SIG-M5 treated with dmso at 0.1 percent for 504 hours (cell line): Measurements from ENCODE around the gene EN2.
"Not testable (repeated sequence)": the region's sequence is repeated elsewhere in the genome, so short reads cannot be mapped to it uniquely, and the experiment has no call there.

Experiments
- DNase-seq: peaks from one replicate; lab custom pipeline; 2025; ENCODE audit not compliant: unreplicated experiment; lab: John Stamatoyannopoulos, UW

The EN2 gene

GRCh38 chr7:155425887-155426286 is 32.0 kb upstream of the EN2 start:
- no peak for DNase-seq

GRCh38 chr7:155426543-155427410 is 31.2 kb upstream of the EN2 start:
- no peak for DNase-seq

- DNase-seq: no peak
Measured at GRCh38 chr7:155427411-155428038, 30.4 kb upstream of the EN2 start.

GRCh38 chr7:155428171-155428834 is 29.6 kb upstream of the EN2 start:
- no peak for DNase-seq

GRCh38 chr7:155429651-155430050 is 28.3 kb upstream of the EN2 start:
- DNase-seq: no peak

GRCh38 chr7:155430606-155431005 is 27.3 kb upstream of the EN2 start:
- DNase-seq: no peak

GRCh38 chr7:155431231-155431630 is 26.7 kb upstream of the EN2 start:
- DNase-seq: no peak

- no peak for DNase-seq
Measured at GRCh38 chr7:155431711-155432110, 26.2 kb upstream of the EN2 start.

GRCh38 chr7:155435110-155435509 is 22.8 kb upstream of the EN2 start:
- no peak for DNase-seq

GRCh38 chr7:155437836-155438235 is 20.1 kb upstream of the EN2 start:
- no peak for DNase-seq

GRCh38 chr7:155438777-155439176 is 19.2 kb upstream of the EN2 start:
- no peak for DNase-seq

- DNase-seq: no peak
Measured at GRCh38 chr7:155439311-155440017, 18.5 kb upstream of the EN2 start.

GRCh38 chr7:155440018-155440410 is 17.9 kb upstream of the EN2 start:
- DNase-seq: no peak

GRCh38 chr7:155441856-155442255 is 16.1 kb upstream of the EN2 start:
- no peak for DNase-seq

- no peak for DNase-seq
Measured at GRCh38 chr7:155444746-155445145, 13.2 kb upstream of the EN2 start.

- DNase-seq: not testable (repeated sequence)
Measured at GRCh38 chr7:155445606-155446005, 12.3 kb upstream of the EN2 start.

- no peak for DNase-seq
Measured at GRCh38 chr7:155447603-155448002, 10.3 kb upstream of the EN2 start.

- no peak for DNase-seq
Measured at GRCh38 chr7:155448632-155449007, 9.3 kb upstream of the EN2 start.

- no peak for DNase-seq
Measured at GRCh38 chr7:155449008-155449868, 8.7 kb upstream of the EN2 start.

GRCh38 chr7:155449869-155450557 is 7.9 kb upstream of the EN2 start:
- DNase-seq: no peak
